Activated T-helper 17 cell treated with anti-CD3 and anti-CD28 coated beads, Interleukin-2, amount 50 U/mL, for 72 hours (primary cell): ENCODE measurements around the gene TLX1. TPM values are rescaled to one million over a fixed set of nuclear protein-coding genes. Genes with fewer than 3 reads are reported as not detected.

Experiments
- ATAC-seq: fragments of 150-1000 bp; cut with Tn5 transposase; replicated peaks from 2 replicates; pipeline ENCODE4 v1.10.0; 2021; ENCODE audit warnings: mild to moderate bottlenecking, moderate library complexity
- H3K27ac Mint-ChIP-seq: one replicate; pipeline ENCODE4 v1.8.0; 2022; ENCODE audit warnings: mixed read lengths
- H3K27me3 Mint-ChIP-seq: one replicate; pipeline ENCODE4 v1.8.0; 2022; ENCODE audit warnings: mixed read lengths
- H3K36me3 Mint-ChIP-seq: one replicate; pipeline ENCODE4 v1.8.0; 2022; ENCODE audit warnings: low read depth, mild to moderate bottlenecking, mixed read lengths
- H3K4me1 Mint-ChIP-seq: one replicate; pipeline ENCODE4 v1.8.0; 2022; ENCODE audit warnings: mixed read lengths
- H3K4me3 Mint-ChIP-seq: one replicate; pipeline ENCODE4 v1.8.0; 2022; ENCODE audit warnings: mild to moderate bottlenecking, mixed read lengths
- H3K9me3 Mint-ChIP-seq: one replicate; pipeline ENCODE4 v1.8.0; 2022; ENCODE audit warnings: mixed read lengths
- total RNA-seq, 2 donors: library from RNA; stranded (reverse); gene quantifications; one replicate each; pipeline ENCODE4 v1.2.3, GENCODE V29; 2022

Gene TLX1
- total RNA-seq, 2 donors from 2014 or later = not detected

DNA sequence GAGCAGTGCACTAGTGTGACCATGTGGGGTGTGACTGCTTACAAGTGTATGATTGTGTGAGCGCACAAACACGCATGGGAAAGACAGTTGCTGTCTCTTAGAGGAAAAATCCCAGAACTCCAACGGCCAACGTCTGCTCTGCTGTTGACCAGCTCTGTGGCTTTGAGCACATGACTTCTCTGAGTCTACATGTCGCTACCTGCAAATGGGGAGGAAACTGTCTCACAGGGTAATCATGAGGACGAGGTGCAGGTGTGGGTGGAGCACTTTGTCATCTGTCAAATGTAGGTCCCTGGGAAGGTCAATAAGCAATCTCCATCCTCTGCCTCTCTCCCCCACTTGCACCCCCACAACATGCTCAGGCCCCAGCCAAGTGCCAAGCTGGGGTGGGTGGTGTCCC is 31.2 kb upstream of the TLX1 start:
- H3K27me3 Mint-ChIP-seq = peaks cover 39% of the 10 kb centered on the region
- H3K36me3 Mint-ChIP-seq = no peaks in the 10 kb centered on the region
- no peak overlapping the region for H3K4me3 Mint-ChIP-seq
- no peaks in the 10 kb centered on the region for H3K9me3 Mint-ChIP-seq
- H3K4me1 Mint-ChIP-seq = no peaks in the 10 kb centered on the region
- no peak for ATAC-seq
- no peak overlapping the region for H3K27ac Mint-ChIP-seq

DNA sequence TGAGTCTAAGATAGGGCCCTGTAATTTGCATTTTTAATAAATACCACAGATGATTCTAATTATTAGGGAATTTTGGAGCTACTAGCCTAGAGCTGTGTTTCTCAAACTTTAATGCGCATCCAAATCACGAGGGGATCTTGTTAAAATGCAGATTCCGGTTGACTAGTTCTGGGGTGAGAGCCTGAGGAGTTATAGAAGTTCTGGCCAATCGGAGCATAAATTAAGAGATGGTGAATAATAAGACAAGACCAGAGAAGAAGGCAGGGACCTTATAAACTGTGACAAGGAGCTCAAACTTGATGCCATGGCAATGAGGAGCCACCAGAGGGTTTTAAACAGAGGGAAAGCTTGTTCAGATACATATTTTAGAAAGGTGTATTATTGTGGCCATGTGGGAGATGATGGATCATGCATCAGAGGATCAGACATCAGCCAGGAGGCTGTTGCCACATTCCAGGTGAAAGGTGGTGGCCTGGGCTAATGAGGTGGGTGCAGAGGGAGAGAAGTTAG is 29.7 kb upstream of the TLX1 start:
- Mint-ChIP-seq H3K27ac (no peak overlapping the region), H3K36me3 (no peaks in the 10 kb centered on the region), H3K27me3 (peaks cover 32% of the 10 kb centered on the region), H3K4me1 (no peaks in the 10 kb centered on the region), H3K4me3 (no peak overlapping the region), H3K9me3 (no peaks in the 10 kb centered on the region)
- no peak for ATAC-seq

- Mint-ChIP-seq H3K27ac (no peak overlapping the region), H3K27me3 (peaks cover 36% of the 10 kb centered on the region), H3K9me3 (no peaks in the 10 kb centered on the region), H3K4me1 (no peaks in the 10 kb centered on the region), H3K4me3 (no peak overlapping the region), H3K36me3 (no peaks in the 10 kb centered on the region)
- ATAC-seq = no peak
Measured at GRCh38 chr10:101103430-101103829, 27.7 kb upstream of the TLX1 start.

- no peak for ATAC-seq
- H3K36me3 Mint-ChIP-seq = no peaks in the 10 kb centered on the region
- H3K4me1 Mint-ChIP-seq = no peaks in the 10 kb centered on the region
- H3K9me3 Mint-ChIP-seq = no peaks in the 10 kb centered on the region
- H3K27me3 Mint-ChIP-seq = peaks cover 30% of the 10 kb centered on the region
- H3K4me3 Mint-ChIP-seq = no peak overlapping the region
- H3K27ac Mint-ChIP-seq = no peak overlapping the region
Measured at GRCh38 chr10:101106351-101106750, 24.7 kb upstream of the TLX1 start.

DNA sequence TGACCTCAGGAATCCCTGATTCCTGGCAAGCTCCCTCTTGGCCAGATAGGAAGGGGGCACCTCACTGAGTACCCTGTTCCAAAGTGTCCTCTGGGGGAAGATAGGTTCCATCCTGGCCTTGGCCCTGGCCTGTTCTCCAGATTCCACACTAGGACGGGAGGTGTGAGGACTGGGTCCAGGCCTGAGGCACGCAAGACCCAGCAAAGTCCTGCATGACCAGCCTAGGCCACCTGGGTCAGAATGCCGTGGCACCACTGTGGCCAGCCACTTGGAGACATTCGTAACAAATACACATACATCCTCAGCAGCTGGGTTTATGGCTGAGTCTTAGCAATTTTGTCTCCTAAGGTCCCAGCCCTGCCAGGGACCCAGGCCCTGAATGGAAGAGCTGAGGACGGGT is 23.3 kb upstream of the TLX1 start:
- H3K4me1 Mint-ChIP-seq = no peaks in the 10 kb centered on the region
- ATAC-seq = no peak
- no peak overlapping the region for H3K4me3 Mint-ChIP-seq
- H3K9me3 Mint-ChIP-seq = no peaks in the 10 kb centered on the region
- H3K27me3 Mint-ChIP-seq = peaks cover 27% of the 10 kb centered on the region
- no peak overlapping the region for H3K27ac Mint-ChIP-seq
- H3K36me3 Mint-ChIP-seq = no peaks in the 10 kb centered on the region

- H3K27ac Mint-ChIP-seq = no peak overlapping the region
- no peaks in the 10 kb centered on the region for H3K9me3 Mint-ChIP-seq
- H3K4me3 Mint-ChIP-seq = no peak overlapping the region
- no peaks in the 10 kb centered on the region for H3K36me3 Mint-ChIP-seq
- H3K4me1 Mint-ChIP-seq = no peaks in the 10 kb centered on the region
- no peak for ATAC-seq
- peaks cover 42% of the 10 kb centered on the region for H3K27me3 Mint-ChIP-seq
Measured at GRCh38 chr10:101110856-101111523, 20.1 kb upstream of the TLX1 start.

- Mint-ChIP-seq H3K9me3 (no peaks in the 10 kb centered on the region), H3K27me3 (peaks cover 44% of the 10 kb centered on the region), H3K27ac (no peak overlapping the region), H3K36me3 (no peaks in the 10 kb centered on the region), H3K4me3 (no peak overlapping the region), H3K4me1 (no peaks in the 10 kb centered on the region)
- ATAC-seq = no peak
Measured at GRCh38 chr10:101111547-101111946, 19.6 kb upstream of the TLX1 start.

GRCh38 chr10:101112799-101113594 is 18.1 kb upstream of the TLX1 start:
- no peaks in the 10 kb centered on the region for H3K9me3 Mint-ChIP-seq
- ATAC-seq = no peak
- peaks cover 36% of the 10 kb centered on the region for H3K27me3 Mint-ChIP-seq
- H3K4me1 Mint-ChIP-seq = no peaks in the 10 kb centered on the region
- no peaks in the 10 kb centered on the region for H3K36me3 Mint-ChIP-seq
- no peak overlapping the region for H3K4me3 Mint-ChIP-seq
- no peak overlapping the region for H3K27ac Mint-ChIP-seq

DNA sequence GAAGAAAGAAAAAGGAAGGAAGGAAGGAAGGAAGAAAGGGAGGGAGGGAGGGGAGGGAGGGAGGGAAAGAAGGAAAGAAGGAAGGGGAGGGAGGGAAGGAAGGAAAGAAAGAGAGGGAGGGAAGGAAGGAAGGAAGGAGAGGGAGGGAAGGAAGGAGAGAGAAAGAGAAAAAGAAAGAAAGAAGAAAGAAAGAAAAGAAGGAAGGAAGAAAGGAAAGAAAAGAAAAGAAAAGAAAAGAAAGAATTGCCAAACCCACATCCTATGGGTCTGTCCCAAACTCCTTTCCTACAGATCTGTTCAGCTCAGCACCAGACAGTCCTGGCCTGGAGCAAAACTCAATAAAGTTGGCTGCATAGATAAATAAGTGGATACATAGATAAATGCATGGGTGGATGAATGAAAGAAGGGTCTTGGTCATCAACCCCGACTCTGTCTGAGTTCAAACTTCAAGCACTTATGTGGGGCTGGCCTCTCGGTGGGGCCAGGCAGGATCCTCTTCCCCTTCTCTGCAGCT is 17.2 kb upstream of the TLX1 start:
- Mint-ChIP-seq H3K36me3 (no peaks in the 10 kb centered on the region), H3K4me3 (no peak overlapping the region), H3K27me3 (peaks cover 36% of the 10 kb centered on the region), H3K27ac (no peak overlapping the region), H3K9me3 (no peaks in the 10 kb centered on the region), H3K4me1 (no peaks in the 10 kb centered on the region)
- ATAC-seq = no peak

- ATAC-seq = no peak
- no peak overlapping the region for H3K27ac Mint-ChIP-seq
- no peaks in the 10 kb centered on the region for H3K9me3 Mint-ChIP-seq
- peaks cover 35% of the 10 kb centered on the region for H3K27me3 Mint-ChIP-seq
- H3K4me3 Mint-ChIP-seq = no peak overlapping the region
- H3K4me1 Mint-ChIP-seq = no peaks in the 10 kb centered on the region
- H3K36me3 Mint-ChIP-seq = no peaks in the 10 kb centered on the region
Measured at GRCh38 chr10:101114646-101115045, 16.5 kb upstream of the TLX1 start.

- Mint-ChIP-seq H3K27me3 (peaks cover 37% of the 10 kb centered on the region), H3K9me3 (no peaks in the 10 kb centered on the region), H3K36me3 (no peaks in the 10 kb centered on the region), H3K27ac (no peak overlapping the region), H3K4me1 (peaks cover 6% of the 10 kb centered on the region), H3K4me3 (no peak overlapping the region)
- no peak for ATAC-seq
Measured at GRCh38 chr10:101116754-101117153, 14.3 kb upstream of the TLX1 start.

DNA sequence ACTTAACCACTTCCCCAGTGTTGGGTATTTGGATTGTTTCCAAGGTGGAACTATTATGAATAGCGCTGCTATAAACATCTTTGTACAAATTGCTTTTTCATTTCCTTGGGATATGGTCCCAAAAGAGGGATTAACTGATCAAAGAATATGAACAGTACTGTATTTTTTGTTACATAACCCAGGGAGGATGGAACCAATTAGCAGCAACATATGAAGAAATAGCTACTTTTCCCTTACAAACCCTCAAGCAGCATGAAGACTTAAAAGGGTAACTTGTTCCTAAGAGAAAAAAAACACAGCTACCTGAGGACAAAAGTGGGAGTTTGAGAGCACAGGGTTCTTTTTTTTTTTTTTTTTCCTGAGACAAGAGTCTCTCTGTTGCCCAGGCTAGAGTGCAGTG is 13.1 kb upstream of the TLX1 start:
- H3K27ac Mint-ChIP-seq = no peak overlapping the region
- H3K4me1 Mint-ChIP-seq = peaks cover 10% of the 10 kb centered on the region
- H3K36me3 Mint-ChIP-seq = no peaks in the 10 kb centered on the region
- ATAC-seq = no peak
- no peak overlapping the region for H3K4me3 Mint-ChIP-seq
- peaks cover 46% of the 10 kb centered on the region for H3K27me3 Mint-ChIP-seq
- H3K9me3 Mint-ChIP-seq = no peaks in the 10 kb centered on the region

DNA sequence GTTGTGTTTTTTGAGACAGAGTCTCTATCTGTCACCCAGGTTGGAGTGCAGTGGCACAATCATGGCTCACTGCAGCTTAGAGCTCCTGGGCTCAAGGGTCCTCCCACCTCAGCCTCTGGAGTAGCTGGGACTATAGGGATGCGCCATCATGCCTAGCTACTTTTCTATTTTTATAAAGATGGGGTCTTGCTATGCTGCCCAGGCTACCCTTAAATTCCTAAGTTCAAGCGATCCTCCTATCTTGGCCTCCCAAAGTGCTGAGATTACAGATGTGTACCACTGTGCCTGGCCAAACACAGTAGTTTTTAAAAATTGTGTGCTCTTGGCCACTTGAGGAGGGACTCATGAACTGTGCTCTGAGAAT is 10.6 kb upstream of the TLX1 start:
- Mint-ChIP-seq H3K4me3 (peak overlapping the region; percentile 96), H3K27ac (peak overlapping the region; percentile 86), H3K9me3 (no peaks in the 10 kb centered on the region), H3K27me3 (peaks cover 38% of the 10 kb centered on the region), H3K36me3 (no peaks in the 10 kb centered on the region), H3K4me1 (peaks cover 16% of the 10 kb centered on the region)
- no peak for ATAC-seq

GRCh38 chr10:101120884-101121653 is 10.0 kb upstream of the TLX1 start:
- H3K27ac Mint-ChIP-seq = peak overlapping the region; percentile 86
- ATAC-seq = peak; percentile 86
- peaks cover 16% of the 10 kb centered on the region for H3K4me1 Mint-ChIP-seq
- H3K36me3 Mint-ChIP-seq = no peaks in the 10 kb centered on the region
- H3K9me3 Mint-ChIP-seq = no peaks in the 10 kb centered on the region
- H3K4me3 Mint-ChIP-seq = peak overlapping the region; percentile 96
- peaks cover 41% of the 10 kb centered on the region for H3K27me3 Mint-ChIP-seq
